HEK293 (cell line): ENCODE data around the gene PDE4D.

Experiments
- CTCF ChIA-PET: fragments of 350-600 bp; formaldehyde crosslinking; extraction: SDS; loops from one replicate; lab custom pipeline; 2021; ENCODE audit warnings: antibody characterized with exemption; lab: Yijun Ruan, JAX
- POLR2A ChIA-PET: fragments of 300-600 bp; formaldehyde crosslinking; extraction: SDS; loops from one replicate; lab custom pipeline; 2020; ENCODE audit warnings: antibody characterized with exemption, inconsistent platforms; lab: Yijun Ruan, JAX
- H3K27ac ChIP-seq: fragments of 200-500 bp; sonication (Bioruptor generic); 2 replicates; pipeline ENCODE4 v1.5.1; 2014; ENCODE audit warnings: low read depth, low read length, control low read depth, inconsistent platforms; ENCODE audit errors: extremely low read depth
- H3K36me3 ChIP-seq, 2 experiments: fragments of 200-500 bp in 1 of 2; sonication (Bioruptor generic) in 1 of 2; 1 replicate in 1 of 2; 2 replicates in 1 of 2; pipeline ENCODE4 v1.5.1; 2014 to 2017; ENCODE audit warnings: inconsistent platforms in 2 of 2, low read length in 2 of 2; ENCODE audit not compliant: control insufficient read depth in 2 of 2, insufficient read depth in 1 of 2
- H3K4me1 ChIP-seq: fragments of 200-500 bp; sonication (Bioruptor generic); 2 replicates; pipeline ENCODE4 v1.5.1; 2014; ENCODE audit warnings: mild to moderate bottlenecking, low read length, inconsistent platforms; ENCODE audit not compliant: control insufficient read depth, insufficient read depth
- H3K4me3 ChIP-seq: 2 replicates; pipeline ENCODE4 v1.5.1; 2011; ENCODE audit warnings: low read depth, mild to moderate bottlenecking, control low read depth, low read length, moderate library complexity
- H3K9me3 ChIP-seq: fragments of 200-500 bp; sonication (Bioruptor generic); 2 replicates; pipeline ENCODE4 v1.5.1; 2014; ENCODE audit warnings: low read depth, low read length, inconsistent platforms; ENCODE audit not compliant: control insufficient read depth, insufficient read depth
- AEBP2 ChIP-seq: fragments of 450-650 bp; formaldehyde crosslinking; IDR thresholded peaks from 2 replicates; pipeline ENCODE4 v1.5.1; 2016; ENCODE audit warnings: missing biosample characterization, missing genetic modification characterization, borderline replicate concordance
- FEZF1 ChIP-seq: fragments of 450-650 bp; formaldehyde crosslinking; IDR thresholded peaks from 2 replicates; pipeline ENCODE4 v1.5.1; 2016; ENCODE audit warnings: missing biosample characterization, missing genetic modification characterization
- KLF10 ChIP-seq: fragments of 450-650 bp; IDR thresholded peaks from 2 replicates; pipeline ENCODE4 v1.5.1; 2018; ENCODE audit warnings: missing biosample characterization, mild to moderate bottlenecking, missing genetic modification characterization
- MYNN ChIP-seq: fragments of 450-650 bp; formaldehyde crosslinking; IDR thresholded peaks from 2 replicates; pipeline ENCODE4 v1.5.1; 2016; ENCODE audit warnings: missing biosample characterization, missing genetic modification characterization, borderline replicate concordance
- OVOL3 ChIP-seq: fragments of 450-650 bp; formaldehyde crosslinking; IDR thresholded peaks from 2 replicates; pipeline ENCODE4 v1.5.1; 2016; ENCODE audit warnings: missing biosample characterization, missing genetic modification characterization
- SCRT1 ChIP-seq: fragments of 450-650 bp; formaldehyde crosslinking; IDR thresholded peaks from 2 replicates; pipeline ENCODE4 v1.5.1; 2016; ENCODE audit warnings: missing biosample characterization, missing genetic modification characterization, borderline replicate concordance
- ZFP69B ChIP-seq: fragments of 450-650 bp; formaldehyde crosslinking; IDR thresholded peaks from 2 replicates; pipeline ENCODE4 v1.5.1; 2016; ENCODE audit warnings: missing biosample characterization, missing genetic modification characterization
- ZNF138 ChIP-seq: fragments of 450-650 bp; formaldehyde crosslinking; IDR thresholded peaks from 2 replicates; pipeline ENCODE4 v1.5.1; 2016; ENCODE audit warnings: missing biosample characterization, missing genetic modification characterization, borderline replicate concordance
- ZNF146 ChIP-seq: fragments of 450-650 bp; formaldehyde crosslinking; IDR thresholded peaks from 2 replicates; pipeline ENCODE4 v1.5.1; 2016; ENCODE audit warnings: missing biosample characterization, missing genetic modification characterization
- ZNF155 ChIP-seq: fragments of 450-650 bp; formaldehyde crosslinking; IDR thresholded peaks from 2 replicates; pipeline ENCODE4 v1.5.1; 2016; ENCODE audit warnings: missing biosample characterization, missing genetic modification characterization
- ZNF174 ChIP-seq: fragments of 450-650 bp; formaldehyde crosslinking; IDR thresholded peaks from 2 replicates; pipeline ENCODE4 v1.5.0; 2017; ENCODE audit warnings: missing biosample characterization, mild to moderate bottlenecking, missing genetic modification characterization
- ZNF184 ChIP-seq: fragments of 450-650 bp; IDR thresholded peaks from 2 replicates; pipeline ENCODE4 v1.5.1; 2018; ENCODE audit warnings: missing biosample characterization, mild to moderate bottlenecking, missing genetic modification characterization
- ZNF311 ChIP-seq: fragments of 450-650 bp; formaldehyde crosslinking; IDR thresholded peaks from 2 replicates; pipeline ENCODE4 v1.5.1; 2017; ENCODE audit warnings: missing biosample characterization, missing genetic modification characterization, borderline replicate concordance
- ZNF341 ChIP-seq: fragments of 450-650 bp; formaldehyde crosslinking; IDR thresholded peaks from 2 replicates; pipeline ENCODE4; 2016; ENCODE audit warnings: low read depth, missing biosample characterization, missing genetic modification characterization
- ZNF362 ChIP-seq: fragments of 450-650 bp; formaldehyde crosslinking; IDR thresholded peaks from 2 replicates; pipeline ENCODE4 v1.5.1; 2016; ENCODE audit warnings: missing biosample characterization, missing genetic modification characterization
- ZNF677 ChIP-seq: fragments of 450-650 bp; IDR thresholded peaks from 2 replicates; pipeline ENCODE4 v1.5.0; 2018; ENCODE audit warnings: missing biosample characterization, mild to moderate bottlenecking, missing genetic modification characterization, moderate library complexity
- ZNF747 ChIP-seq: fragments of 450-650 bp; formaldehyde crosslinking; IDR thresholded peaks from 2 replicates; pipeline ENCODE4 v1.5.1; 2016; ENCODE audit warnings: missing biosample characterization, missing genetic modification characterization
- ZNF76 ChIP-seq: fragments of 450-650 bp; formaldehyde crosslinking; IDR thresholded peaks from 2 replicates; pipeline ENCODE4; 2016; ENCODE audit warnings: low read depth, missing biosample characterization, missing genetic modification characterization, borderline replicate concordance
- ZNF777 ChIP-seq: fragments of 450-650 bp; formaldehyde crosslinking; IDR thresholded peaks from 2 replicates; pipeline ENCODE4 v1.5.1; 2017; ENCODE audit warnings: missing biosample characterization, missing genetic modification characterization, borderline replicate concordance
- TF ChIP-seq, protein P1 (sequence below): fragments of 450-650 bp; IDR thresholded peaks from 2 replicates; pipeline ENCODE4 v1.5.1; 2018; ENCODE audit warnings: missing biosample characterization, missing genetic modification characterization

The PDE4D gene

GRCh38 chr5:58974601-58975000 is 918.9 kb downstream of the PDE4D start:
- no peaks in the 10 kb centered on the region for H3K9me3 ChIP-seq
- ChIA-PET POLR2A (no interaction called here), CTCF (interaction anchor here (0.7 to 0.9 kb wide), 2 partner anchors 18 to 94 kb away, joined by 3 read pairs; no protein-coding TSS in a partner anchor)
- no peak for TF ChIP-seq ZNF184 (tag by site-specific recombination)
- no peak for TF ChIP-seq ZNF777 (tag by site-specific recombination)
- no peak for TF ChIP-seq MYNN (tag by site-specific recombination)
- no peak for TF ChIP-seq ZNF362
- no peak for TF ChIP-seq SCRT1 (tag by site-specific recombination)
- H3K4me1 ChIP-seq: peaks cover 8% of the 10 kb centered on the region; the same call in 1 of the 2 replicates
- no peak overlapping the region for H3K4me3 ChIP-seq
- peaks cover 4 to 13% of the 10 kb centered on the region in 2 experiments for H3K36me3 ChIP-seq
- no peak overlapping the region for H3K27ac ChIP-seq

- ChIA-PET POLR2A (no interaction called here), CTCF (interaction anchor here (0.6 to 0.9 kb wide), 2 partner anchors 17 to 61 kb away, joined by 3 read pairs; no protein-coding TSS in a partner anchor)
- no peak overlapping the region for H3K27ac ChIP-seq
- peaks cover 8% of the 10 kb centered on the region; the same call in 1 of the 2 replicates for H3K4me1 ChIP-seq
- no peak for TF ChIP-seq ZNF311 (tag by site-specific recombination)
- TF ChIP-seq ZNF138: no peak
- TF ChIP-seq KLF10 (tag by site-specific recombination): no peak
- no peak for TF ChIP-seq ZNF677 (tag by site-specific recombination)
- no peak for TF ChIP-seq ZNF184 (tag by site-specific recombination)
- TF ChIP-seq, protein P1, sequence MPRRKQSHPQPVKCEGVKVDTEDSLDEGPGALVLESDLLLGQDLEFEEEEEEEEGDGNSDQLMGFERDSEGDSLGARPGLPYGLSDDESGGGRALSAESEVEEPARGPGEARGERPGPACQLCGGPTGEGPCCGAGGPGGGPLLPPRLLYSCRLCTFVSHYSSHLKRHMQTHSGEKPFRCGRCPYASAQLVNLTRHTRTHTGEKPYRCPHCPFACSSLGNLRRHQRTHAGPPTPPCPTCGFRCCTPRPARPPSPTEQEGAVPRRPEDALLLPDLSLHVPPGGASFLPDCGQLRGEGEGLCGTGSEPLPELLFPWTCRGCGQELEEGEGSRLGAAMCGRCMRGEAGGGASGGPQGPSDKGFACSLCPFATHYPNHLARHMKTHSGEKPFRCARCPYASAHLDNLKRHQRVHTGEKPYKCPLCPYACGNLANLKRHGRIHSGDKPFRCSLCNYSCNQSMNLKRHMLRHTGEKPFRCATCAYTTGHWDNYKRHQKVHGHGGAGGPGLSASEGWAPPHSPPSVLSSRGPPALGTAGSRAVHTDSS (tag by site-specific recombination): no peak
- no peak for TF ChIP-seq ZNF341 (tag by site-specific recombination)
- no peak for TF ChIP-seq FEZF1 (tag by site-specific recombination)
- no peak for TF ChIP-seq ZNF155 (tag by site-specific recombination)
- no peak for TF ChIP-seq OVOL3 (tag by site-specific recombination)
- TF ChIP-seq ZNF76 (tag by site-specific recombination): no peak
- TF ChIP-seq ZNF146 (tag by site-specific recombination): no peak
- TF ChIP-seq AEBP2: no peak
- no peak for TF ChIP-seq ZNF174 (tag by site-specific recombination)
- no peak for TF ChIP-seq ZNF747 (tag by site-specific recombination)
- no peak for TF ChIP-seq ZFP69B (tag by site-specific recombination)
- H3K9me3 ChIP-seq: no peaks in the 10 kb centered on the region
- H3K4me3 ChIP-seq: no peak overlapping the region
- peaks cover 4 to 13% of the 10 kb centered on the region in 2 experiments for H3K36me3 ChIP-seq
These were observed 919.4 kb downstream of the PDE4D start for GRCh38 chr5:58974083-58974482.
